ENCODE measurements around the gene BDKRB2. TPM values are rescaled to one million over a fixed set of nuclear protein-coding genes. Genes with fewer than 3 reads are reported as not detected.
A peak's percentile ranks its signal among the peaks of the same experiment; 100 is the strongest.

The BDKRB2 gene
- total RNA-seq, 2 experiments from 2014 or later = not detected

DNA sequence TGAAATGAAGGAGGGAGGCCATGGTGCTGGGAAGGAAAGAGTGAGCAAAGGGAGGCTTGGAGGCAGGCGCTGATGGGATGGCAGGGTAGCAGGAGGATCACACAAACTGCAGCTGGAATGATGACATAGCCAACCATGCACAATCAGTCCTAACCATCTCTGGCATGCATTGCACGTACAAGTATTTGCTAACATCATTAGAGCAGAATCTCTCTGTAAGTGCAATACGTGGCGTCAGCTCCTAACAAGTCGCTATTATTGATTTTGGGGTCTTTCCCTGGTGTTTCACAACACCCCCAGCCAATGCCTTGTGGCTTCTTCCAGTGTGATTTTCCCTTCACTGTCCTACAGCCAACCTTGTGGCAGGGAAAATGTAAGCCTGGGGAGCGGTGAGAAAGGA is 69.9 kb downstream of the BDKRB2 start:
- no peak overlapping the region for H3K4me3 Mint-ChIP-seq
- no peaks in the 10 kb centered on the region for H3K9me3 Mint-ChIP-seq (ENCODE audit: insufficient read depth)
- ChIA-PET CTCF (interaction anchor here (1.6 to 4.7 kb wide), 4 partner anchors 15 to 176 kb away, joined by 3 to 32 read pairs (median 10); no protein-coding TSS in a partner anchor), POLR2A (no interaction called here)
- no peaks in the 10 kb centered on the region for H3K27me3 Mint-ChIP-seq (ENCODE audit: low read depth)
- no peak overlapping the region for H3K27ac Mint-ChIP-seq
- no peaks in the 10 kb centered on the region for H3K4me1 Mint-ChIP-seq (ENCODE audit: low read depth)
- ATAC-seq (no peak), DNase-seq (no peak)
- peaks cover 2% of the 10 kb centered on the region for H3K36me3 Mint-ChIP-seq (ENCODE audit: low read depth)

DNA sequence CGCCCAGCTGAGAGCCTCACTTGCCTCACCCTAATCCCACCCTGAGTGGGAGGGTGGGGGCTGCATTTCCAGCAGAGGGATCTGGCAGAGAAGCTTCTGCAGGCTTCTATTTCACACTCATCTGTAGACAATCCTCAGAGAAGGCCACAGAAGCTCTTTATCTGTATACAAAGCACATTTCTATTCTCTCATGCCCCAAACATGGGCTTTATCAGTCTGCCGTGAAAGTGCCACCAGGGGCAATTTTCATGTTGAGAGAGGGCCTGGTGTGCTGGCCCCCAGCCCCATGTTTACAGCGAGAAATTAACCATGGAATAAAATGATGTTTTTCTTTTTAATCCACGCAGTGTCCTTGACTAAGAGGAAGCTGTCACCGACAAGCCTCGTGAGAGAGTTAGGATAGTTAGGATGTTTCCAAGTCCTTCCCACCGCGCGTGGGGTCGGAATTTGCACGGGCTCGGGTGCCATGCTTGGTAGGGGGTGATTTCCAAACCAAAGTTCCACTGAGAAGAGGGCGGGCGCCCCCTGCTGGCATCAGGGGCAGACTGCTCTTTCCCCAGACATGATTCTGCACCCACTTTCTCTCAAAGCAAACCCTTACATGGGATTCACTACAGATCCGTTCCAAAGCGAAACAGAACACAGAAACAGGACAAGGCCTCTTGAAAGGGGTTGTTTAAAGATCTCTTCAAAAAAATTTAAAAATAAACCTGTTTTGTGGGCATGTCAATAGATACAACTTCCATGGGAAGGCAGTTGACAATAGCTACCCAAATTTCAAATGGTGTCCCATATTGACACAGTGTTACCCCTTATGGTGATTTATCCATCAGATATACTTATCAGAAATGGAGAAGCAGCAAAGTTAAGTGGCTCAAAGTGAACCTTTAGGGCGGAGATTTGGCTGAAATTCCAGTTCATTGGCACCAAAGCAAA is 70.8 kb downstream of the BDKRB2 start:
- Mint-ChIP-seq H3K27ac (no peak overlapping the region), H3K36me3 (ENCODE audit: low read depth) (peaks cover 2% of the 10 kb centered on the region), H3K4me3 (no peak overlapping the region), H3K27me3 (ENCODE audit: low read depth) (no peaks in the 10 kb centered on the region), H3K4me1 (ENCODE audit: low read depth) (no peaks in the 10 kb centered on the region), H3K9me3 (ENCODE audit: insufficient read depth) (no peaks in the 10 kb centered on the region)
- DNase-seq (peak; percentile 66), ATAC-seq (peak; percentile 57)
- CTCF ChIA-PET = interaction anchor here (0.9 to 4.7 kb wide), 10 partner anchors 9 to 219 kb away, joined by 3 to 32 read pairs (median 5); no protein-coding TSS in a partner anchor
- POLR2A ChIA-PET = interaction anchor here (0.7 kb wide), 1 partner anchor 554 kb away, joined by 3 read pairs; no protein-coding TSS in a partner anchor

GRCh38 chr14:96277890-96278289 is 73.3 kb downstream of the BDKRB2 start:
- H3K36me3 Mint-ChIP-seq (ENCODE audit: low read depth) = peaks cover 2% of the 10 kb centered on the region
- H3K27me3 Mint-ChIP-seq (ENCODE audit: low read depth) = no peaks in the 10 kb centered on the region
- DNase-seq (no peak), ATAC-seq (no peak)
- H3K9me3 Mint-ChIP-seq (ENCODE audit: insufficient read depth) = no peaks in the 10 kb centered on the region
- no peak overlapping the region for H3K4me3 Mint-ChIP-seq
- POLR2A ChIA-PET = no interaction called here
- H3K4me1 Mint-ChIP-seq (ENCODE audit: low read depth) = no peaks in the 10 kb centered on the region
- CTCF ChIA-PET = interaction anchor here (1.3 kb wide), 1 partner anchor 177 kb away, joined by 5 read pairs; no protein-coding TSS in a partner anchor
- no peak overlapping the region for H3K27ac Mint-ChIP-seq

DNA sequence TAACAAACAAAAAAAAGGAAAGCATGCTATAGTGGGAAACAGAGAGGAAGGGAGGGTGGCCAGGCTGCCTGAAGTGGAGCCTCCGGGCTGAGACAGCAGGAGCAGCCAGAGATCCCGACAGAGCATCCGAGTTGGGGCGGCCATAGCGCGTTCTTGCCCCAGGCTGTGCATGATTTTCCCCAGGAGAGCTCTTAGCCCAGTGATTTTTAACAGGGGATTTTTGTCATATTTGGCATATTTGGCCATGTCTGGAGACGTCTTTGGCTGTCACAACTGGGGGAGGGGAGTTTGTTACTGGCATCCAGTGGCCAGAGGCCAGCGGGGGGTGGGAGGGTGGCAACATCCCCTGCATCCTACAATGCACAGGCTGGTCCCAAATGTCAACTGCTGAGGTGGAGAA is 74.9 kb downstream of the BDKRB2 start:
- no peak overlapping the region for H3K27ac Mint-ChIP-seq
- no peaks in the 10 kb centered on the region for H3K9me3 Mint-ChIP-seq (ENCODE audit: insufficient read depth)
- DNase-seq = no peak
- H3K4me3 Mint-ChIP-seq = no peak overlapping the region
- peaks cover 2% of the 10 kb centered on the region for H3K36me3 Mint-ChIP-seq (ENCODE audit: low read depth)
- H3K27me3 Mint-ChIP-seq (ENCODE audit: low read depth) = no peaks in the 10 kb centered on the region
- ChIA-PET POLR2A (no interaction called here), CTCF (no interaction called here)
- ATAC-seq = no peak
- H3K4me1 Mint-ChIP-seq (ENCODE audit: low read depth) = no peaks in the 10 kb centered on the region

DNA sequence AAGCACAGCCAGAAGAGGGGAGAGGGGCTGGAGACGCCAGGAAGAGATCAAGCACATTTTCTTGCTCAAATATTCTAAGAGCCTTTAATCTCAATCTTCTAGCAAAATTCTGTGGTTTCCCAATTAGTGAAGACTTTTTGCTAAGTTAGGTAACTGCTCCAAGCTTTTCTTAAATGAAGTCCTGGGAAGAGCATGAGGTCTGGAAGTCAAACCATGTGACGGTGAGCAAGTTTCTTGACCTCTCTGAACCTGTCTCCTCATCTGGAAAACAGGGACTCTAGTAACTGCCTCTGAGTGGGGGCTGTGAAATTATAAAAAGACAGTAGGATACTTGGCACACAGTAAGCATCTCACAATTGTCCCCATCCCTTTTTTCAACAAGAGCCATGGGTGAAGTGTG is 75.5 kb downstream of the BDKRB2 start:
- H3K27me3 Mint-ChIP-seq (ENCODE audit: low read depth) = no peaks in the 10 kb centered on the region
- no peak overlapping the region for H3K27ac Mint-ChIP-seq
- ATAC-seq = no peak
- DNase-seq = no peak
- CTCF ChIA-PET = no interaction called here
- no peaks in the 10 kb centered on the region for H3K4me1 Mint-ChIP-seq (ENCODE audit: low read depth)
- POLR2A ChIA-PET = no interaction called here
- no peak overlapping the region for H3K4me3 Mint-ChIP-seq
- no peaks in the 10 kb centered on the region for H3K9me3 Mint-ChIP-seq (ENCODE audit: insufficient read depth)
- H3K36me3 Mint-ChIP-seq (ENCODE audit: low read depth) = peaks cover 2% of the 10 kb centered on the region

GRCh38 chr14:96281486-96281885 is 76.8 kb downstream of the BDKRB2 start:
- Mint-ChIP-seq H3K27me3 (ENCODE audit: low read depth) (no peaks in the 10 kb centered on the region), H3K4me1 (ENCODE audit: low read depth) (no peaks in the 10 kb centered on the region), H3K36me3 (ENCODE audit: low read depth) (peaks cover 6% of the 10 kb centered on the region), H3K9me3 (ENCODE audit: insufficient read depth) (no peaks in the 10 kb centered on the region), H3K4me3 (no peak overlapping the region), H3K27ac (no peak overlapping the region)
- ChIA-PET CTCF (interaction anchor here (0.7 kb wide), 1 partner anchor 719 kb away, joined by 3 read pairs; no protein-coding TSS in a partner anchor), POLR2A (no interaction called here)
- ATAC-seq (no peak), DNase-seq (no peak)

DNA sequence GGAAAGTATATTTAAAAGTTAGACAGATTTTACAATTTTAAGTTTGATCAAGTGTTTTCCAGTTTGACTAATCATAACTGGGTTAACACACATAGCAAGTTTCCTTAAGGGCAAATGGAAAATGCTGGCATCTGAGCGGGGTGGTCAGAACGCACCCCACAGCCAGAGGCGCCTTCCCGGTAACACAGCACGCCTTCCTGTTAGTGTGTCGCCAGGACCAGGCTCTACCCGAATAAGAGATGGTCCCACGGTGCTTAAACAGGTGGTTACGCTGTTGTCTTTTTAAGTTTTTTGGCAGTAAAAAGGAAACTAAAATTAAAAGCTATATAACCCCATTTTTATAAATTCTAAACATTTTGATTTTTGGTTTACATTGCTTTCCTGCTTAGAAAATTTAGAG is 79.4 kb downstream of the BDKRB2 start:
- H3K36me3 Mint-ChIP-seq (ENCODE audit: low read depth) = peaks cover 3% of the 10 kb centered on the region
- no peak overlapping the region for H3K27ac Mint-ChIP-seq
- H3K9me3 Mint-ChIP-seq (ENCODE audit: insufficient read depth) = no peaks in the 10 kb centered on the region
- no peaks in the 10 kb centered on the region for H3K27me3 Mint-ChIP-seq (ENCODE audit: low read depth)
- no peaks in the 10 kb centered on the region for H3K4me1 Mint-ChIP-seq (ENCODE audit: low read depth)
- CTCF ChIA-PET = interaction anchor here (1.6 kb wide), 1 partner anchor 8 kb away, joined by 7 read pairs; no protein-coding TSS in a partner anchor
- no peak for ATAC-seq
- POLR2A ChIA-PET = no interaction called here
- H3K4me3 Mint-ChIP-seq = no peak overlapping the region
- no peak for DNase-seq

DNA sequence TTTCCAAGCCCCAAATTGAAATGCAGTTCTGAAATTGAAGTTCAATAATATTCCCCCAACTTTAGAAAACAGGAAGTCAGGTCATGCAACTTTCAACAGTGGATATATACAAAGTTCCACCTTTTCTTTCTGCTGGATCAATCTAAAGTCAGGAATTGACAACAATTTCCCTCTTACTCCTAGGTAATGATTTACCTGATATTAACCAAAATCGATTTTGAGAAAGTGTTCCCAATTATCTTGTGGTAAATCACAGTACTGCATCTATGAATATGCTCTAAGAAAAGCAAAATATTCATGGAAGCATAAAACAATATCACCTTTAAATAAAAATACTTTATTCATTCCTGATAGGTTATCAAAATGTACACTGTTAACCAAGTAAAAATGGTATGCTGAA is 79.8 kb downstream of the BDKRB2 start:
- ATAC-seq (no peak), DNase-seq (no peak)
- Mint-ChIP-seq H3K27ac (no peak overlapping the region), H3K4me1 (ENCODE audit: low read depth) (no peaks in the 10 kb centered on the region), H3K27me3 (ENCODE audit: low read depth) (no peaks in the 10 kb centered on the region), H3K4me3 (no peak overlapping the region), H3K36me3 (ENCODE audit: low read depth) (peaks cover 7% of the 10 kb centered on the region), H3K9me3 (ENCODE audit: insufficient read depth) (no peaks in the 10 kb centered on the region)
- ChIA-PET CTCF (interaction anchor here (1.6 kb wide), 1 partner anchor 9 kb away, joined by 7 read pairs; no protein-coding TSS in a partner anchor), POLR2A (no interaction called here)

GRCh38 chr14:96285667-96286066 is 81.0 kb downstream of the BDKRB2 start:
- ChIA-PET POLR2A (no interaction called here), CTCF (interaction anchor here (1.2 to 1.6 kb wide), 3 partner anchors 10 to 12 kb away, joined by 3 to 7 read pairs (median 4); no protein-coding TSS in a partner anchor)
- H3K9me3 Mint-ChIP-seq (ENCODE audit: insufficient read depth) = no peaks in the 10 kb centered on the region
- H3K27ac Mint-ChIP-seq = no peak overlapping the region
- no peaks in the 10 kb centered on the region for H3K4me1 Mint-ChIP-seq (ENCODE audit: low read depth)
- peaks cover 8% of the 10 kb centered on the region for H3K36me3 Mint-ChIP-seq (ENCODE audit: low read depth)
- H3K4me3 Mint-ChIP-seq = no peak overlapping the region
- H3K27me3 Mint-ChIP-seq (ENCODE audit: low read depth) = no peaks in the 10 kb centered on the region
- ATAC-seq (no peak), DNase-seq (no peak)

DNA sequence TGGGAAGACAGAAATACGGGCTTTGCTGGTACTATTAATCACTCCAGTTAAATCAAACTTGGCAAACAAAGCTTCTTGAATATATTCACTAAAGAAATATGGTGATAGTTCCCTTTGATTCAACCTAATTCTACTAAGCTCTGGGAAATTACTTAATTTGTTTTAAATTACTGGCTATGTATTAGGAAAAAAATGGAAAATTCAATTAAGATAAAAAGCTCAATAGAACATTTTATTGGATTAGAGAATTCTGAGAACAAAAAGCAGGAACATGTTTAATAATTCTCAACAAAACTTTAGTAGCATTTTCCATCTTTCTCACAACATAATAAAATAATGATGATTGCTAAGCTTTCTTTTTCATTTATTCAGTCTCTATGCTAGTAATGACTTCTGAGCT is 81.6 kb downstream of the BDKRB2 start:
- Mint-ChIP-seq H3K27ac (no peak overlapping the region), H3K36me3 (ENCODE audit: low read depth) (peaks cover 8% of the 10 kb centered on the region), H3K4me3 (no peak overlapping the region), H3K4me1 (ENCODE audit: low read depth) (no peaks in the 10 kb centered on the region), H3K9me3 (ENCODE audit: insufficient read depth) (no peaks in the 10 kb centered on the region), H3K27me3 (ENCODE audit: low read depth) (no peaks in the 10 kb centered on the region)
- DNase-seq = no peak
- no peak for ATAC-seq
- POLR2A ChIA-PET = no interaction called here
- CTCF ChIA-PET = interaction anchor here (1.2 to 1.3 kb wide), 2 partner anchors 11 to 13 kb away, joined by 3 to 4 read pairs; no protein-coding TSS in a partner anchor

DNA sequence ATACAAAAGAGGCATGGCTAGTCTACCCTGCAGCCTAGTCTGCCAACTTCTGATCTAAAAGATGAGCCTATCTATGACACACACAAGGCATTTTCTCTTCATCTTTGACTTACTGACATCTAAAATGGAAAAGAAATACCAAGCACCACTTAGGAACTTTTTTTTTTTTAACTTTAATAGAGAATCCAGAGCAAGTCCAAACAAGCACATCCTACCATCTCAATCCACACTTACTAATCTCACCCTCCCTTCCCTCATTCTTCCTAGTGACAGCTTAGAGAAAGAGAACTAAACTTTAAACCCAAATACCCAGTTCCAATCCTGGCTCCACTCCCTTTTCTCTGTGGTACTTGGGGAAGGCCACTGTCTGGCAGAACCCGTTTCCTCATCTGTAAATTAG is 83.2 kb downstream of the BDKRB2 start:
- Mint-ChIP-seq H3K27ac (no peak overlapping the region), H3K36me3 (ENCODE audit: low read depth) (peaks cover 8% of the 10 kb centered on the region), H3K4me3 (no peak overlapping the region)

More for the DNA sequence above, 83.2 kb downstream of the BDKRB2 start:
- ATAC-seq (no peak), DNase-seq (no peak)
- CTCF ChIA-PET = no interaction called here
- Mint-ChIP-seq H3K27me3 (ENCODE audit: low read depth) (no peaks in the 10 kb centered on the region), H3K9me3 (ENCODE audit: insufficient read depth) (no peaks in the 10 kb centered on the region), H3K4me1 (ENCODE audit: low read depth) (no peaks in the 10 kb centered on the region)
- POLR2A ChIA-PET = interaction anchor here (1.1 kb wide), 1 partner anchor 17 kb away, joined by 3 read pairs; no protein-coding TSS in a partner anchor

All from activated CD8-positive, alpha-beta T cell treated with anti-CD3 and anti-CD28 coated beads, Interleukin-2, amount 10 ng/mL, durations not matched to agents 7 days and 5 days (primary cell).